Right kidney (tissue), 9 donors: ENCODE data around the gene EIF4B.
"Not testable (repeated sequence)": the region's sequence is repeated elsewhere in the genome, so short reads cannot be mapped to it uniquely, and the experiment has no call there.

Experiments
- DNase-seq: peaks from one replicate; pipeline ENCODE4 v3.0.0-alpha.2; 2016
- long read RNA-seq, 8 donors: transcript quantifications; one replicate each; lab custom pipeline, GENCODE V29; 2026

Gene EIF4B
- long read RNA-seq, donor 1, full-length matches to known transcripts: 75 of 149 reads
- long read RNA-seq, donor 1, partial matches to known transcripts: 69 of 149 reads
- long read RNA-seq, donor 1, other reads (novel, unspliced or antisense): 5 of 149 reads
- long read RNA-seq, donor 2, full-length matches to known transcripts: 32 of 121 reads
- long read RNA-seq, donor 2, partial matches to known transcripts: 89 of 121 reads
- long read RNA-seq, donor 2, other reads (novel, unspliced or antisense): 0 of 121 reads
- long read RNA-seq, donor 3, full-length matches to known transcripts: 38 of 98 reads
- long read RNA-seq, donor 3, partial matches to known transcripts: 60 of 98 reads
- long read RNA-seq, donor 3, other reads (novel, unspliced or antisense): 0 of 98 reads
- long read RNA-seq, donor 4, full-length matches to known transcripts: 51 of 202 reads
- long read RNA-seq, donor 4, partial matches to known transcripts: 151 of 202 reads
- long read RNA-seq, donor 4, other reads (novel, unspliced or antisense): 0 of 202 reads
- long read RNA-seq, donor 5, full-length matches to known transcripts: 70 of 107 reads
- long read RNA-seq, donor 5, partial matches to known transcripts: 37 of 107 reads
- long read RNA-seq, donor 5, other reads (novel, unspliced or antisense): 0 of 107 reads
- long read RNA-seq, donor 6, full-length matches to known transcripts: 44 of 116 reads
- long read RNA-seq, donor 6, partial matches to known transcripts: 72 of 116 reads
- long read RNA-seq, donor 6, other reads (novel, unspliced or antisense): 0 of 116 reads
- long read RNA-seq, donor 7, full-length matches to known transcripts: 60 of 186 reads
- long read RNA-seq, donor 7, partial matches to known transcripts: 126 of 186 reads
- long read RNA-seq, donor 7, other reads (novel, unspliced or antisense): 0 of 186 reads
- long read RNA-seq, donor 8, full-length matches to known transcripts: 72 of 176 reads
- long read RNA-seq, donor 8, partial matches to known transcripts: 104 of 176 reads
- long read RNA-seq, donor 8, other reads (novel, unspliced or antisense): 0 of 176 reads

DNA sequence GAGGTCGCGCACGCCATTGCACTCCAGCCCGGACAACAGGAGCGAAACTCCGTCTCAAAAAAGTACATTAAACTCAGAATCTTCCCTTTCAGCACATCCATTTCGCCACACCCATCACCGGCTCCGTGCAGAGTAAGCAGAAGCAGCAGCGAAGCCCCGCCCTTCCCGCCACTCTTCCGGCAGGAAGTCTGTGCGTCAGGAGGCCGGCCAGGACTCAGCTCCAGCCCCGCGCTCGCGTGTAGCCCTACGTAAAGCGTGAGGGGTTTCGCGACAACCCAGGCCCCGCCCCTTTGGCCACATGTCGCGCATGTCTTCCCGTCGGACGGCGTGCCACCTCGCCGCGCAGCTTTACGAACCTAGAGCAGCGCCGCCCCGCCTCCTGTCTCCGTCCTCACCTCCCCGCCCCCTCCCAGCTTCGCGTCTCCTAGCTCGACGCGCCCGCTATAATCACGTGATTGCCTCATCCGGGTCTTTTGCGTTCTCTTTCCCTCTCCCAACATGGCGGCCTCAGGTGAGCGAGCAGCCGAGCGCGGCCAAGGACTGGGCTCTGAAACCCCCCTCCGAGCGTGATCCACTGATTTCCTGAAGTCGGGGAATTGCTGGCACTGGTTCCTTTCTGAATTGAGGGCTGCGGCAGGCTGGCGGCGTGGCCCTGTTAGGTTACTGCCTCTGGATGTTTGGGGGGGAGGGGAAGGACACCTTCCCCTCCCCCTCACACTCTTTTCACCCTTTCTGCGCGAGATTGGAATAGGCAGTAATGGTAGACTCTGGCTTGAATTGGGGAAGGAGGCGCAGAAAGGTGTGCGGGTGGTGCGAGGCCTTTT is at the start of gene EIF4B:
TSS of gene EIF4B (plus strand) at position 471 of the 824 bp plus-strand sequence. CDS start at position 499, 28 bp downstream.
- DNase-seq: peak; percentile 93

GRCh38 chr12:52956987-52957386 is 49.3 kb upstream of the EIF4B start:
- DNase-seq: no peak

DNA sequence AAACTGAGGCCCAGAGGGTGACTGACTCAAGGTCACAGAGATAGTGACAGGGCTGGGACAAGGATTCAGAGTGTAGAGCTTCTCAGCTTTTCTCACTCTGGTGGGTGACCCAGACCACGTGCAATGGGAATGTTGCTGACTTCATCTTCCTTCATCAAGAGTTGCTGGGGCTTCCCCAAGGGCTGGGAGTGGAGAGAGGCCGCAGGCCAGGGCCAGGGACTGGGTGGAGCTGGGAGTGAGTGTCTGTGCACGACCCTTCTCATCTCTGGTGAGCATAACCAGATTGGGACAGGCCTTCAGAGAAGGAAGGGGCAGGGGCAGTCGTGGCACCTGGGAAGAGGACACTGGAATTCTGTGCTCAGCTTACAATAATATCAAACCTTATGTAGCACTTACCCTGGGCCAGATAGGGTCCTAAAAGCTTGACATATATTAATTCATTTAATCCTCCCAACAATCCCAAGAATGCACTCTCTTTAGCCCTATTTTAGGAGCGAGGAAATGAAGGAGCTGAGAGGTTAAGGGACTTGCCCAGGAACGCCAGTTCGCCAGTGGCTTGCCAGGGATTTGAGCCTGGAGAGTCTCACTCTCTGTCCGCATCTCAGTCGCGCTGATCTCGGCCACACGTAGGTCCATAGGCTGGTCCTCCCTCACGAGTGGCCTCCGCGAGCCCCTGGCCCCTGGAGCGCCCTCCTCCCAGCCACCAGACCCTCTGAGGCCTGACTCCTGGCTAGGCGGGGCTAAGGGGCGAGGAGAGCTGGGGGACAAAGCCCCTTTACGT is 41.5 kb upstream of the EIF4B start:
- DNase-seq: no peak

DNA sequence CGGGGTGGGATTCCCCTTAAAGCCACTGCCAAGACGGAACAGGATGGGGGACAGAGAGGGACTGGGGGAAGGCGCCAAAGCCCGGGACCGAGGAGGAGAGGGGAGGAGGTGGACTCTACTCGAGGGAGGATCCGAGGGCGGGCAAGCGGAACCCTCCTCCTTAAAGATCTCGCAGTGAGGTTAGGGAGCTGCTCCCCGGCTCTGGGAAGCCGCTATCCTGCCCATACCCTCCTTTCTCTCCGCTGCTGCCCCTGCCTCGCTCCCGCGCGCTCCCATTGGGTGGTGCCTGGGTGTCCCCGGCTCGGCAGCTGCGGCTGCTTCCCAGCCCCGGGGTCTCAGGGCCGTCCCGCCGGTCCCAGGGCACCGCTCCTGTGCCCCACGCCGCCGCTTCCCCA is 40.9 kb upstream of the EIF4B start:
- peak; percentile 64 for DNase-seq

- no peak for DNase-seq
Observed at GRCh38 chr12:52969166-52969795, 37.0 kb upstream of the EIF4B start.

- DNase-seq: peak; percentile 56
Observed at GRCh38 chr12:52969828-52970569, 36.3 kb upstream of the EIF4B start.

GRCh38 chr12:52971679-52972329 is 34.5 kb upstream of the EIF4B start:
- DNase-seq: no peak

DNA sequence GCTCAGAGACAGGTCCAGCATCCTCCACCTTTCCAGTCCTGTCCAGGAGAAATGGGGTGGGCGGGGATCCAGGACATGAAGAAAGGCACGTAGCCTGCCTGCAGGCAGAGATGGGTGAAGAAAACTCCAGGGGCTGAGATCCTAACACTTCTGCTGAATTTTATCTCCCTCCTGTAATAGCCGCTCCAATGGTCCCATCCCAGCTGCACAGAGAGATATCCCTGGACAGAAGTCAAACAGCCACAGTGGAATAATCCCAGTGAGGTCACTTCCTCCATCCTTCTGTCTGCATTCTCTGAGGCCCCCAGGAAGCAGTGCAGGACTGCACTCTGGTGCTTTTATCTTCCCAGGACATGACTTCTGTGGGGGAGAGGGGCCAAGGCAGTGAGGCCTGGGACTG is 31.1 kb upstream of the EIF4B start:
- DNase-seq: peak; percentile 28

DNA sequence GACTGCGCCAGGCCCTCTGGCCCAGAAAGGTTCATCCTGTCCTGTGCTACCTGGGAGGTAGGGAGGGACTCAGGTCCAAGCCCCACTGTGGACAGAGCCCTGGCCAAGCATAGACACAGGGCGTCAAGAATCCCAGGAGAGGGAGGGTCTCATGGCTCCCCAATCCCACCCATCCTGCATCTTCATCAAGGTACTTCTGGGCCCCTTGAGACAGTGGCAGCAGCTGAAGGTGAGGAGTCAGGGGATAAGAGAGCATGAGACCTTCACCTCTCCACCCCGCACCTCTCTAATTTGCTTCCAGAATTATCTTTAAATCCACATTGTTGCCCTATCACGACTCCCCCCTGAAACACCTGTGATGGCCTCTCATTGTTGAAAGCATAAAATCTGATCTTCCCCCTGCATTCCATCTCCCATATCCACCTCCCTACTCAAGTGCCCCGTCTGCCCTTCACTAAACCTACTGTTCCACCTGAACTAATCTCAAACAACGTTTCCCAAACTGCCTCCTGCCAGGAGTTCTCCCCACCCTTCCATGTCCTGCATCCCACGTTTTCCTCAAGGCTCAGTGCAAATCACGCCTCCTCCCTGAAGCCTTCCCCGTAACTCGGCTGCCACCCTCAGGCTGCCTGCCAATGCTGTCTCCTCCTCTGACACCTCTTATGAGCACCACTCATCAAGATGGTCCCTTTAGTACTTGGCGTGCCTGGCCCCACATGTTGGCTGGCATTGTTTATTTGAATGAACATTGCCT is 30.3 kb upstream of the EIF4B start:
- no peak for DNase-seq

- DNase-seq: peak; percentile 43
Observed at GRCh38 chr12:52976574-52977071, 29.6 kb upstream of the EIF4B start.

DNA sequence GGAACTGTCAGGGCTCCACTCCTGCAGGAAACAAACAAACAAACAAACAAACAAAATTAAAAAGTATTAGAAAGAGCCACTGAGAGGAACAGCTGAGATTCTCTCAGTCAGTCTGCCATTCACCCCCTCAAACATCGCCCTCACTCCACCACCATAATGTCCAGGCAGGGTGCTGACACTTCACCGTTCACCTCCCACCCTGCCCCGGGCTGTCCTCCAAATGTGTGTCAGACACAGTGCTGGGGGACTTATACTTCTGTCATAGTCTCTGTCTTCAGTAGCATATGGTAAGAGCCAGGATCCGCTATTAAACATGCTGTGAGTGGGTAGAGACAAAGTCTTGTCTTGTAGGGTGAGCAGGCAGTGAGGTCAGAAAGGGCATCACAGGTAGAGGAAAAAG is 29.1 kb upstream of the EIF4B start:
- peak; percentile 37 for DNase-seq

- no peak for DNase-seq
Observed at GRCh38 chr12:52980096-52980649, 26.1 kb upstream of the EIF4B start.

DNA sequence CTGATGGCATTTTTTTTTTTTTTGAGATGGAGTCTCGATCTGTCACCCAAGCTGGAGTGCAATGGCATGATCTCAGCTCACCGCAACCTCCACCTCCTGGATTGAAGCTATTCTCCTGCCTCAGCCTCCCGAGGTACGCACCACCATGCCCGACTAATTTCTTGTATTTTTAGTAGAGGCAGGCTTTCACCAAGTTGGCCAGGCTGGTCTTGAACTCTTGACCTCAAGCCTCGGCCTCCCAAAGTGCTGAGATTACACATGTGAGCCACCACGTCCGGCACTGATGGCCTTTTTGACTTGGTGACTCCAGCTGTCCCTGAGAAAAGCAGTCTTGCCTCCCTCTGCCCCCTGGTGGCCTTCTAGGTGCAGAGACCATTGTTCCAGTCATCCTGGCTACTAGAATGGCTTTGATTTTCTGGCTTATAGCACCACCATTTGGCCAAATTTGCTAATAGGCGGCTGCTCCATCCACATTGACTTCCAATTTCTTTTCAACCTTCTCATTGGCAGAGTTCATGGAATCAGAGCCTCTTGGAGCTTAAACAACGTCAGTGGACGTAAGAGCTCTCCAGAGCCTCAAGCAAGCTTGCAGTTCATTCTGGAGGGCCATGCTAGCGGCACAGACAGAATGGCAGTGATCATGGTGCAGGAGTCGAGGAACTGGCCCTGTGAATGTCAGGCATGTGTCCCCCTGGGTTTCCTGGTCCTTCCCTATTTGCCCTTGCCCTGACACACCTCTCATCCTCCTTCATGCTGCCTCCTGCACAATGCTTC is 25.4 kb upstream of the EIF4B start:
- DNase-seq: peak; percentile 65

- DNase-seq: no peak
Observed at GRCh38 chr12:52984136-52984535, 22.1 kb upstream of the EIF4B start.

GRCh38 chr12:52988898-52989297 is 17.4 kb upstream of the EIF4B start:
- DNase-seq: no peak

DNA sequence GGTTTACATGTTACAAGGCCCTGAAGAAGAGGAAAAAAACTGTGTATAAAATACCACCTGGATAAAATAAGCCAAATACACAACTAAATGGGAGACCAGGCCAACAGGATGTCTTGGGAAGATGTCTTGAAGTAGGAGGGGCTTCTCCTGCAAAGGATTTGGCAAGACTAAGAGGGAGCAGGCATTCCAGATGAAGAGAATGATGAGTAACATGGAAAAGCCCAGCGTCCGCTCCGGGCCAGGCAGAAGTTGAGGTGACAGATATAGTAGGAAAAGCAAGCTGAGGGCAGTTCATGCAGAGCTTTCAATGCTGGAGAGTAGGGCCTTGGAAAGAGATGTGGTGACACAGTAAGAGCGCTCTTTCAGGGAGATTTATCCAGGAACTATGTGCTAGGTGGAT is 16.1 kb upstream of the EIF4B start:
- no peak for DNase-seq

- not testable (repeated sequence) for DNase-seq
Observed at GRCh38 chr12:52992240-52992639, 14.0 kb upstream of the EIF4B start.
